WTC11 (cell line): ENCODE results near the gene ARSB. TPM values are rescaled to one million over a fixed set of nuclear protein-coding genes. Genes with fewer than 3 reads are reported as not detected.

Experiments
- ATAC-seq: fragments of 200-7000 bp; cut with Tn5 transposase; 2 replicates; pipeline ENCODE4 v1.10.0; 2021; ENCODE audit warnings: mild to moderate bottlenecking, moderate library complexity
- CTCF ChIA-PET: fragments of 300-600 bp; sonication (Branson Sonifier 250); formaldehyde crosslinking; loops from one replicate; lab custom pipeline; 2021; ENCODE audit warnings: antibody characterized with exemption; lab: Charles Lee
- POLR2A ChIA-PET: fragments of 350-600 bp; sonication (Branson Sonifier 250); formaldehyde crosslinking; loops from one replicate; lab custom pipeline; 2021; ENCODE audit warnings: antibody characterized with exemption; lab: Charles Lee
- DNase-seq: peaks from one replicate; pipeline ENCODE4 v3.0.0; 2021; ENCODE audit warnings: low spot score
- H3K27ac Mint-ChIP-seq: 2 replicates; pipeline ENCODE4 v1.8.0; 2021; ENCODE audit warnings: mixed read lengths
- H3K27me3 Mint-ChIP-seq: 2 replicates; pipeline ENCODE4 v1.8.0; 2021; ENCODE audit warnings: low read depth, mild to moderate bottlenecking, moderate library complexity, mixed read lengths
- H3K36me3 Mint-ChIP-seq: 2 replicates; pipeline ENCODE4 v1.8.0; 2021; ENCODE audit warnings: mixed read lengths
- H3K4me1 Mint-ChIP-seq: 2 replicates; pipeline ENCODE4 v1.8.0; 2022; ENCODE audit warnings: mixed read lengths
- H3K4me3 Mint-ChIP-seq: 2 replicates; pipeline ENCODE4 v1.8.0; 2021; ENCODE audit warnings: mild to moderate bottlenecking, moderate library complexity, mixed read lengths
- H3K9me3 Mint-ChIP-seq: 2 replicates; pipeline ENCODE4 v1.8.0; 2021; ENCODE audit warnings: mixed read lengths
- FOXK1 ChIP-seq: sonication (generic); formaldehyde crosslinking; IDR thresholded peaks from 2 replicates; pipeline ENCODE4 v1.8.0; 2022; ENCODE audit warnings: mild to moderate bottlenecking, moderate library complexity, missing genetic modification reagents
- HMGXB4 ChIP-seq: sonication (generic); formaldehyde crosslinking; IDR thresholded peaks from 2 replicates; pipeline ENCODE4 v1.8.1; 2023; ENCODE audit warnings: mild to moderate bottlenecking, moderate library complexity, missing genetic modification reagents
- JUN ChIP-seq: sonication (generic); formaldehyde crosslinking; IDR thresholded peaks from 2 replicates; pipeline ENCODE4 v1.8.0; 2023; ENCODE audit warnings: mild to moderate bottlenecking, missing genetic modification reagents
- KAT7 ChIP-seq: sonication (generic); formaldehyde crosslinking; IDR thresholded peaks from 2 replicates; pipeline ENCODE4 v1.8.1; 2023; ENCODE audit warnings: missing genetic modification reagents, mild to moderate bottlenecking, borderline replicate concordance
- NR1H2 ChIP-seq: sonication (generic); formaldehyde crosslinking; IDR thresholded peaks from 2 replicates; pipeline ENCODE4 v1.9.0; 2021; ENCODE audit warnings: mild to moderate bottlenecking, moderate library complexity, missing genetic modification reagents
- SP1 ChIP-seq: sonication (generic); formaldehyde crosslinking; conservative IDR thresholded peaks from 2 replicates; pipeline ENCODE4 v1.8.1; 2022; ENCODE audit warnings: missing genetic modification reagents
- TEAD1 ChIP-seq: sonication (generic); formaldehyde crosslinking; IDR thresholded peaks from 2 replicates; pipeline ENCODE4 v1.8.0; 2022; ENCODE audit warnings: mild to moderate bottlenecking, missing genetic modification reagents
- TEAD4 ChIP-seq: sonication (generic); formaldehyde crosslinking; IDR thresholded peaks from 2 replicates; pipeline ENCODE4 v1.8.0; 2022; ENCODE audit warnings: mild to moderate bottlenecking, missing genetic modification reagents
- ZNF317 ChIP-seq: sonication (generic); formaldehyde crosslinking; IDR thresholded peaks from 2 replicates; pipeline ENCODE4 v1.8.1; 2023; ENCODE audit warnings: low read depth, mild to moderate bottlenecking, moderate library complexity, missing genetic modification reagents, borderline replicate concordance
- ZNF532 ChIP-seq: fragments of 250-450 bp; sonication (Bioruptor Pico); IDR thresholded peaks from 2 replicates; pipeline ENCODE4 v1.9.0; 2021; ENCODE audit warnings: mild to moderate bottlenecking, borderline replicate concordance
- ZSCAN18 ChIP-seq: fragments of 250-450 bp; sonication (Bioruptor Pico); IDR thresholded peaks from 2 replicates; pipeline ENCODE4 v2.1.2; 2022; ENCODE audit warnings: mild to moderate bottlenecking, moderate library complexity
- total RNA-seq: library from RNA; stranded (reverse); gene quantifications from 3 replicates; pipeline ENCODE4 v1.2.3, GENCODE V29; 2021
- TF ChIP-seq, protein P1 (sequence below): sonication (generic); formaldehyde crosslinking; IDR thresholded peaks from 2 replicates; pipeline ENCODE4 v1.8.1; 2022; ENCODE audit warnings: low read depth, missing genetic modification reagents, borderline replicate concordance
- TF ChIP-seq, protein P2 (sequence below): sonication (generic); formaldehyde crosslinking; IDR thresholded peaks from 2 replicates; pipeline ENCODE4 v1.8.1; 2023; ENCODE audit warnings: mild to moderate bottlenecking, missing genetic modification reagents
- TF ChIP-seq, protein P3 (sequence below): sonication (generic); formaldehyde crosslinking; IDR thresholded peaks from 2 replicates; pipeline ENCODE4 v1.8.0; 2023; ENCODE audit warnings: mild to moderate bottlenecking, missing genetic modification reagents
- TF ChIP-seq, protein P4 (sequence below): sonication (generic); formaldehyde crosslinking; IDR thresholded peaks from 2 replicates; pipeline ENCODE4 v1.8.0; 2022; ENCODE audit warnings: mild to moderate bottlenecking, missing genetic modification reagents
- TF ChIP-seq, protein P5 (sequence below): sonication (generic); formaldehyde crosslinking; IDR thresholded peaks from 2 replicates; pipeline ENCODE4 v1.8.0; 2022; ENCODE audit warnings: mild to moderate bottlenecking, missing genetic modification reagents

The ARSB gene
- total RNA-seq, 1 experiment from 2014 or later = 9.7 TPM

DNA sequence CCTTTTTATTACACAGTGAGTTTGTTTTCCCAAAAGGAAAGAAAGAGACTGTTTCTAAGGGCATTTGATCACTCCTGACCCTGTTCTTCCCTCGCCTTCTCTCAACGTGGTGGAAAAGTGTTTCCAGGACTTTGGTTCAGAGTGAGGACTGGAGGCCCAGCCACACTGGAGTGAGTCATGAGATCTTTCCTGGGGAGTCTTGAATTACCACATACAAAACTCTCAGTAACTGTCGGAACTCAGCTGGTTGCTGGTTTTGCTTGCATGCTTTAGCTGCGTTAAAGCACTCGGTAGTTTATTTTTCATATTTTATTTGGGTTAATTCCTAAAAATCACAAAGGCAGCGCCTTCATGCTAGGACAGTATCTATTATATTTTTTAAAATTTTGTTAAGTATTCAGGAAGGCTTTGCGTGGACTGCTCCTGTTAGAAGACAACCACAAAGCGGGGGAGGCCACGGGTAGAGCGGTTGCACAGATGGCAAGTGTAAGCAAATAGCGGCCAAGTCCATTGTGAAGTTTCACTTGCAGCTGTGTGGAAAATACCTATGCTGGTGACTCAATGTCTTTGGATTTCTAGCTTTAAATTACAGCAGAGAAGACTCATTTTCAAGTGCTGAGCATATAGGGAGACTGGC is 77.7 kb downstream of the ARSB start (continued):
- no peak for TF ChIP-seq HMGXB4
- TF ChIP-seq JUN = no peak
- TF ChIP-seq, protein P1, sequence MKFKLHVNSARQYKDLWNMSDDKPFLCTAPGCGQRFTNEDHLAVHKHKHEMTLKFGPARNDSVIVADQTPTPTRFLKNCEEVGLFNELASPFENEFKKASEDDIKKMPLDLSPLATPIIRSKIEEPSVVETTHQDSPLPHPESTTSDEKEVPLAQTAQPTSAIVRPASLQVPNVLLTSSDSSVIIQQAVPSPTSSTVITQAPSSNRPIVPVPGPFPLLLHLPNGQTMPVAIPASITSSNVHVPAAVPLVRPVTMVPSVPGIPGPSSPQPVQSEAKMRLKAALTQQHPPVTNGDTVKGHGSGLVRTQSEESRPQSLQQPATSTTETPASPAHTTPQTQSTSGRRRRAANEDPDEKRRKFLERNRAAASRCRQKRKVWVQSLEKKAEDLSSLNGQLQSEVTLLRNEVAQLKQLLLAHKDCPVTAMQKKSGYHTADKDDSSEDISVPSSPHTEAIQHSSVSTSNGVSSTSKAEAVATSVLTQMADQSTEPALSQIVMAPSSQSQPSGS (CRISPR knock-in tag) = no peak
- no peak for TF ChIP-seq TEAD4 (CRISPR knock-in tag)
- no peak for TF ChIP-seq ZNF532 (CRISPR knock-in tag)
- TF ChIP-seq, protein P2, sequence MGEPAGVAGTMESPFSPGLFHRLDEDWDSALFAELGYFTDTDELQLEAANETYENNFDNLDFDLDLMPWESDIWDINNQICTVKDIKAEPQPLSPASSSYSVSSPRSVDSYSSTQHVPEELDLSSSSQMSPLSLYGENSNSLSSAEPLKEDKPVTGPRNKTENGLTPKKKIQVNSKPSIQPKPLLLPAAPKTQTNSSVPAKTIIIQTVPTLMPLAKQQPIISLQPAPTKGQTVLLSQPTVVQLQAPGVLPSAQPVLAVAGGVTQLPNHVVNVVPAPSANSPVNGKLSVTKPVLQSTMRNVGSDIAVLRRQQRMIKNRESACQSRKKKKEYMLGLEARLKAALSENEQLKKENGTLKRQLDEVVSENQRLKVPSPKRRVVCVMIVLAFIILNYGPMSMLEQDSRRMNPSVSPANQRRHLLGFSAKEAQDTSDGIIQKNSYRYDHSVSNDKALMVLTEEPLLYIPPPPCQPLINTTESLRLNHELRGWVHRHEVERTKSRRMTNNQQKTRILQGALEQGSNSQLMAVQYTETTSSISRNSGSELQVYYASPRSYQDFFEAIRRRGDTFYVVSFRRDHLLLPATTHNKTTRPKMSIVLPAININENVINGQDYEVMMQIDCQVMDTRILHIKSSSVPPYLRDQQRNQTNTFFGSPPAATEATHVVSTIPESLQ (CRISPR knock-in tag) = no peak
- TF ChIP-seq TEAD1 = no peak
- no peak for TF ChIP-seq SP1 (CRISPR knock-in tag)

DNA sequence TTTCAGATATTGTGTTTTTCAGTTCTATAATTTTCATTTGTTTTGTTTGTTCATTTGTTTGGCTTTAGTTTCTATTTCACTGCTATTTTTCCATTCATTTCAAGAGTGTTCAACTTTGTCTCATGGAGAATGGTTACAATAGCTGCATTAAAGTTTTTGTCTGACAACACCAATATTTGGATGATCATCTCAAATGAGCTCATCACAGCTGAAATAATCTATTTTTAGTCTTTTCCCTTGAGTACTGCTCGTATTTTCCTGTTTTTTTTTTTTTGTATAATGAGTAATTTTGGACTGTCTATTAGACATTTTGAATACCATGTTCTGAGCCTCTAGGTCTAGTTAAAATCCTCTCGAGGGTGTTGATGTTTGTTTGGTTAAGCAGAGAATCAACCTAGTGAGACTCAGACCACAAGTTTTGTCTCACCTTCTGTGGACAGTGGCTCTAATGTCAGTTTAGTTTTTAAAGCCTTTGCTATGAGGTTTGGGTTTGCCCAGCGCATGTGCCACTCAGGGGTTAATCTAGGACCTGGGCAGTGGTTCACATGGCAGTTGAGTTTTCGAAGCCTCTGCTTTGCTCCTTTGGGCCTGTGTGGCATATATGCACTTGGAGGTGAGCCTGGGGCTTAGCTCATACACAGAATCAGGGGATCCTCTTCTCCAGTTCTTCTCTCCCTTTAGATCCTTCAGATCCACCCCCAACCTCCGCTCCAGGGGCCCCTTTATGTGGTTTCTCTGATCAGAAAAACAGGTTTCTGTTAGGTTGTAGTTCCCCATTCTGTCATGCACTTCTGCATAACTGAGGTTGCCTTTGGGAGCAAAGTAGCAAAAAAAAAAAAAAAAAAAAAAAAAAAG is 79.8 kb downstream of the ARSB start:
- Mint-ChIP-seq H3K36me3 (no peaks in the 10 kb centered on the region), H3K4me3 (no peak overlapping the region), H3K9me3 (no peaks in the 10 kb centered on the region), H3K27ac (no peak overlapping the region), H3K4me1 (peaks cover 30% of the 10 kb centered on the region), H3K27me3 (no peaks in the 10 kb centered on the region)
- no peak for DNase-seq
- POLR2A ChIA-PET = no interaction called here
- CTCF ChIA-PET = interaction anchor here (0.6 to 1.2 kb wide), 3 partner anchors 228 to 1663 kb away, joined by 3 to 6 read pairs (median 5); no protein-coding TSS in a partner anchor
- ATAC-seq = no peak
- TF ChIP-seq ZNF317 (CRISPR knock-in tag) (no peak), NR1H2 (no peak), KAT7 (no peak), FOXK1 (CRISPR knock-in tag) (no peak), ZSCAN18 (no peak), TEAD1 (no peak)
- TF ChIP-seq, protein P3, sequence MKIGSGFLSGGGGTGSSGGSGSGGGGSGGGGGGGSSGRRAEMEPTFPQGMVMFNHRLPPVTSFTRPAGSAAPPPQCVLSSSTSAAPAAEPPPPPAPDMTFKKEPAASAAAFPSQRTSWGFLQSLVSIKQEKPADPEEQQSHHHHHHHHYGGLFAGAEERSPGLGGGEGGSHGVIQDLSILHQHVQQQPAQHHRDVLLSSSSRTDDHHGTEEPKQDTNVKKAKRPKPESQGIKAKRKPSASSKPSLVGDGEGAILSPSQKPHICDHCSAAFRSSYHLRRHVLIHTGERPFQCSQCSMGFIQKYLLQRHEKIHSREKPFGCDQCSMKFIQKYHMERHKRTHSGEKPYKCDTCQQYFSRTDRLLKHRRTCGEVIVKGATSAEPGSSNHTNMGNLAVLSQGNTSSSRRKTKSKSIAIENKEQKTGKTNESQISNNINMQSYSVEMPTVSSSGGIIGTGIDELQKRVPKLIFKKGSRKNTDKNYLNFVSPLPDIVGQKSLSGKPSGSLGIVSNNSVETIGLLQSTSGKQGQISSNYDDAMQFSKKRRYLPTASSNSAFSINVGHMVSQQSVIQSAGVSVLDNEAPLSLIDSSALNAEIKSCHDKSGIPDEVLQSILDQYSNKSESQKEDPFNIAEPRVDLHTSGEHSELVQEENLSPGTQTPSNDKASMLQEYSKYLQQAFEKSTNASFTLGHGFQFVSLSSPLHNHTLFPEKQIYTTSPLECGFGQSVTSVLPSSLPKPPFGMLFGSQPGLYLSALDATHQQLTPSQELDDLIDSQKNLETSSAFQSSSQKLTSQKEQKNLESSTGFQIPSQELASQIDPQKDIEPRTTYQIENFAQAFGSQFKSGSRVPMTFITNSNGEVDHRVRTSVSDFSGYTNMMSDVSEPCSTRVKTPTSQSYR = no peak
- TF ChIP-seq, protein P4, sequence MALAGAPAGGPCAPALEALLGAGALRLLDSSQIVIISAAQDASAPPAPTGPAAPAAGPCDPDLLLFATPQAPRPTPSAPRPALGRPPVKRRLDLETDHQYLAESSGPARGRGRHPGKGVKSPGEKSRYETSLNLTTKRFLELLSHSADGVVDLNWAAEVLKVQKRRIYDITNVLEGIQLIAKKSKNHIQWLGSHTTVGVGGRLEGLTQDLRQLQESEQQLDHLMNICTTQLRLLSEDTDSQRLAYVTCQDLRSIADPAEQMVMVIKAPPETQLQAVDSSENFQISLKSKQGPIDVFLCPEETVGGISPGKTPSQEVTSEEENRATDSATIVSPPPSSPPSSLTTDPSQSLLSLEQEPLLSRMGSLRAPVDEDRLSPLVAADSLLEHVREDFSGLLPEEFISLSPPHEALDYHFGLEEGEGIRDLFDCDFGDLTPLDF (CRISPR knock-in tag) = no peak
- TF ChIP-seq, protein P5, sequence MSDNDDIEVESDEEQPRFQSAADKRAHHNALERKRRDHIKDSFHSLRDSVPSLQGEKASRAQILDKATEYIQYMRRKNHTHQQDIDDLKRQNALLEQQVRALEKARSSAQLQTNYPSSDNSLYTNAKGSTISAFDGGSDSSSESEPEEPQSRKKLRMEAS (CRISPR knock-in tag) = no peak
- TF ChIP-seq, protein P1 (CRISPR knock-in tag) = no peak
